A549 treated with CpdA at 1 μM for 4 hours (cell line): ENCODE data around the gene ZBED4. TPM values are rescaled to one million over a fixed set of nuclear protein-coding genes. Genes with fewer than 3 reads are reported as not detected.

ENCODE experiments used
- total RNA-seq: library from RNA; stranded (reverse); fragments of 200-300 nt; extraction: Qiagen RNA extraction; gene quantifications from 5 replicates; pipeline ENCODE4 v1.2.3, GENCODE V29; 2022; ENCODE audit warnings: low read depth

ZBED4 gene
- total RNA-seq, result 9.8 to 12.9 TPM (median 12.0 TPM) in 5 replicates

GRCh38 chr22:49852898-49853894 is at the start of gene ZBED4:
ZBED4 (plus strand) TSS chr22:49853844; CDS start chr22:49883663, 29,819 bp downstream.

GRCh38 chr22:49827853-49828598 is 25.6 kb upstream of the ZBED4 start, which contains the start of gene BRD1:
BRD1 (minus strand) TSS chr22:49827873; CDS start chr22:49824317, 3,556 bp downstream.

DNA sequence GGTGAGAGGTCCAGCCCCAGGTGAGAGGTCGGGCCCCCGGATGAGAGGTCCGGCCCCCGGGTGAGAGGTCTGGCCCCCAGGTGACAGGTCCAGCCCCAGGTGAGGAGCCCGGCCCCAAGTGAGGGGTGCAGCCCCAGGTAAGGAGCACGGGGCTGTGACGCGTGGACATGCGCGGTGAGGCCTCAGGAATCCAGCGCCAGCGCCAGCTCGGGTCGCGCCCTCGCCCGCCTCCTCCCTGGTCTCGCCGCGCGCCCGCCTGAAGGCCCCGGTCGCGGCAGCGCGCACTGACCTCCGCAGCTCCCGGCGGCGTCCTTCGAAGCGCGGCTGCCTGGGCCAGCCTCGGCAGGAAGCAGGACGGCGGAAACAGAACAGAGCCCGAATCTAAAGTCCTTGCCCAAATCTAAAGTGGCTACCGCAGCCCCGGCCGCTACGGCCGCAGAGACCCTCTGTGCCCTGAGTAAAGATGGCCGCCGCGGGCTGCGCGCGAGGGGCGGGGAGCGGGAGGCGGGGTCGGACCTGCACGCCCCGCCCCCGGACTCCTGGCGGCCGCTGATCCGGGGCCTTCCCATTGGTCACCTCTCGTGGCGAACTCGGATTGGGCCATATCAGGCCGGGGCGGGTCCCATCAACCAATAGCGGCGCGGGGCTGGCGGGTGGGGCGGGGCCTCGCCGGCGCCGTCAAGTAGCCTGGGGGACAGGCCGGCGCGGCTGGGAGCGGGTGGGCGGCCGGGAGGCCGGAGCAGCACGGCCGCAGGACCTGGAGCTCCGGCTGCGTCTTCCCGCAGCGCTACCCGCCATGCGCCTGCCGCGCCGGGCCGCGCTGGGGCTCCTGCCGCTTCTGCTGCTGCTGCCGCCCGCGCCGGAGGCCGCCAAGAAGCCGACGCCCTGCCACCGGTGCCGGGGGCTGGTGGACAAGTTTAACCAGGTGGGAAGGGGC is 64.6 kb downstream of the ZBED4 start, which contains the start of the genes ALG12 and CRELD2:
Gene ALG12, minus strand, starts transcription at position 465 of the 937 bp plus-strand sequence. CDS start 4,673 bp downstream, outside the sequence.
Gene CRELD2, plus strand, starts transcription at position 661 of the 937 bp plus-strand sequence. Its CDS starts 136 bp downstream, at position 797.

Other genes starting within 250 kb of the ZBED4 start
- gene BRD1, start 26.0 kb upstream of the ZBED4 start, total RNA-seq, result 13.7 to 14.9 TPM (median 14.3 TPM) in 5 replicates
- 7.9 to 11.6 TPM (median 9.1 TPM) in 5 replicates for gene ALG12, start 64.6 kb downstream of the ZBED4 start, total RNA-seq
- gene CRELD2, start 64.8 kb downstream of the ZBED4 start, total RNA-seq, result 23.2 to 38.0 TPM (median 31.5 TPM) in 5 replicates
- gene PIM3, start 106.9 kb downstream of the ZBED4 start, total RNA-seq, result 17.9 to 36.0 TPM (median 33.1 TPM) in 5 replicates
- gene IL17REL, start 158.9 kb downstream of the ZBED4 start, total RNA-seq, result not detected in 5 replicates
- gene TTLL8, start 204.5 kb downstream of the ZBED4 start, total RNA-seq, result not detected in 5 replicates
- 0.06 to 0.07 TPM (median 0.07 TPM) in 3 of 5 replicates, not detected in the others for gene MLC1, start 231.6 kb downstream of the ZBED4 start, total RNA-seq
- gene MOV10L1, start 236.2 kb downstream of the ZBED4 start, total RNA-seq, result not detected in 5 replicates